HEK293 (cell line): ENCODE data around the gene DCP1B.

ENCODE experiments used
- ZNF510 ChIP-seq: fragments of 450-650 bp; formaldehyde crosslinking; IDR thresholded peaks from 2 replicates; pipeline ENCODE4 v1.5.1; 2018; ENCODE audit warnings: mild to moderate bottlenecking, missing genetic modification characterization, missing biosample characterization; ENCODE audit not compliant: insufficient replicate concordance
- ZNF521 ChIP-seq: fragments of 450-650 bp; formaldehyde crosslinking; IDR thresholded peaks from 2 replicates; pipeline ENCODE4 v1.5.1; 2017; ENCODE audit warnings: missing biosample characterization, mild to moderate bottlenecking, missing genetic modification characterization

- TF ChIP-seq ZNF510 (tag by site-specific recombination) (no peak), ZNF521 (tag by site-specific recombination) (no peak)
These were observed 34.8 kb upstream of the DCP1B start for GRCh38 chr12:2039034-2039433.
